ENCODE data around the gene FSTL3. TPM values are rescaled to one million over a fixed set of nuclear protein-coding genes. Genes with fewer than 3 reads are reported as not detected.

The FSTL3 gene
- total and polyA plus RNA-seq, 2 of the 8 experiments (the other 6 are each of a cell fraction or from before 2014, with no cell fraction given): 8.1 to 11.8 TPM

DNA sequence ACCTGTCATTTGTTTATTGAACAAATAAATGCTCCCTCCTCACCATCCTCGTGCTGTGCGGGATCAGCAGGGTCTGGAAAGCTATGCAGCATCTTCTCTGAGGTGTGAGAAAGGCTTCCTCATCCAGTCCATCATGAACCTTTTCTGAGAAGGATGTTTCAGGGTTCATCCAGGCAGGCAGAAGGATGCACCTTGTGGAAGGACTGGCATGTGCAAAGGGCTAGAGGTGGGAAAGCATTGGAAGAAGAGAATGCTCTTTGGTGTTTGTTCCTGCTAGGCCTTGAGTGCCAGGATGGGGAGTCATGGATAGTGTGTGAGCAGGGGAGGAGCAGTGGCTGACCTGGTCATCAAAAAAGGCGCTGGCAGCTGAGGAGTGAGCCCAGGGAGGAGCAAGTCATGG lies 39.2 kb downstream of the FSTL3 start:
- Histone ChIP-seq H3K56ac (replicated peaks; ENCODE audit: insufficient read length, low read depth, low read length) (no peak overlapping the region), H3K36me3 (ENCODE audit: control insufficient read depth in 2 of 4, insufficient read depth in 4 of 4, low read length in 3 of 4) (no peaks in the 10 kb centered on the region), H4K91ac (replicated peaks; ENCODE audit: insufficient read length, low read length) (no peak overlapping the region), H3K4me2 (ENCODE audit: insufficient read depth in 1 of 2, low read depth in 2 of 2, low read length in 2 of 2) (no peak overlapping the region), H3K79me2 (ENCODE audit: control insufficient read depth in 1 of 2, insufficient read depth in 2 of 2, low read length in 2 of 2) (no peaks in the 10 kb centered on the region), H3K14ac (ENCODE audit: insufficient read length) (no peak overlapping the region), H2BK120ac (replicated peaks; ENCODE audit: low read depth, low read length) (no peak overlapping the region), H2AFZ (ENCODE audit: low read length) (no peak overlapping the region), H2BK5ac (ENCODE audit: low read depth, low read length) (no peak overlapping the region), H3K4me1 (replicated peaks in 1 of 4; ENCODE audit: control insufficient read depth in 3 of 4, insufficient read depth in 4 of 4, low read length in 3 of 4) (peaks cover 2 to 11% (median 5%) of the 10 kb centered on the region in 4 experiments; a peak in 6 of 7 replicates), H3K23me2 (ENCODE audit: low read depth, low read length) (no peaks in the 10 kb centered on the region), H2BK12ac (ENCODE audit: low read depth, low read length) (no peak overlapping the region), H4K5ac (ENCODE audit: insufficient read length, low read depth, low read length) (no peak overlapping the region), H2BK15ac (ENCODE audit: low read length) (no peak overlapping the region), H4K20me1 (replicated peaks in 1 of 2; ENCODE audit: control insufficient read depth in 1 of 2, insufficient read depth in 2 of 2, low read length in 2 of 2) (peaks cover 0 to 6% of the 10 kb centered on the region in 2 experiments), H2BK20ac (ENCODE audit: low read length) (no peak overlapping the region), H3K18ac (ENCODE audit: extremely low read depth, low read length) (no peak overlapping the region), H3K27me3 (replicated peaks in 1 of 4; ENCODE audit: control insufficient read depth in 3 of 4, extremely low read depth in 1 of 4, insufficient read depth in 3 of 4, low read length in 3 of 4) (peaks cover 0 to 2% (median 0%) of the 10 kb centered on the region in 4 experiments; a peak in 2 of 7 replicates), H4K8ac (ENCODE audit: extremely low read depth, insufficient read depth, low read length) (no peak overlapping the region), H2AK5ac (ENCODE audit: low read depth, low read length) (no peak overlapping the region), H3K79me1 (ENCODE audit: low read depth, low read length) (no peaks in the 10 kb centered on the region; the same call in 1 of the 2 replicates), H3K9ac (replicated peaks in 1 of 4; ENCODE audit: extremely low read depth in 1 of 4, low read depth in 3 of 4, low read length in 3 of 4) (no peak overlapping the region), H3K4me3 (ENCODE audit: extremely low read depth in 1 of 4, insufficient read depth in 2 of 4, low read depth in 3 of 4, low read length in 4 of 4) (no peak overlapping the region), H3K9me3 (ENCODE audit: insufficient read depth in 2 of 2, low read depth in 1 of 2, low read length in 1 of 2) (peaks cover 4 to 6% of the 10 kb centered on the region in 2 experiments; a peak in 2 of 4 replicates), H3K27ac (ENCODE audit: low read depth, low read length) (no peak overlapping the region), H3K23ac (ENCODE audit: insufficient read length) (no peak overlapping the region), H3K4ac (replicated peaks; ENCODE audit: insufficient read length, low read depth, low read length) (no peak overlapping the region)
- CTCF ChIA-PET (ENCODE audit: partially characterized antibody): interaction anchor here (1.0 to 1.8 kb wide), 2 partner anchors 19 to 26 kb away, joined by 4 to 6 read pairs; no protein-coding TSS in a partner anchor
- TF ChIP-seq TAF1 (IDR thresholded peaks at IDR 0.05; ENCODE audit: low read depth, low read length): no peak
- no peak for TF ChIP-seq CBX8 (IDR thresholded peaks at IDR 0.05; ENCODE audit: borderline replicate concordance, low read depth, low read length)
- TF ChIP-seq EP300 (IDR thresholded peaks at IDR 0.05; ENCODE audit: borderline replicate concordance in 1 of 2, low read depth in 2 of 2, low read length in 2 of 2): no peak
- TF ChIP-seq KDM4A (IDR thresholded peaks at IDR 0.05; ENCODE audit: low read depth, low read length, severe bottlenecking): no peak
- TF ChIP-seq TBP (IDR thresholded peaks at IDR 0.05; ENCODE audit: low read depth, low read length): no peak
- TF ChIP-seq FOSL1 (IDR thresholded peaks at IDR 0.05; ENCODE audit: insufficient read depth, low read depth, low read length): no peak
- 84% methylated on average over 3 of the region's 3 CpGs; no CpG with 5 or more reads in 1 of the 2 experiments for WGBS, 2 experiments (ENCODE audit: extremely low coverage in 1 of 2, insufficient coverage in 1 of 2, insufficient read length in 1 of 2, insufficient replicate concordance in 2 of 2, low coverage in 1 of 2, low lambda C conversion rate in 2 of 2, missing lambda C conversion rate in 1 of 2)
- FAIRE-seq (no peak), DNase-seq (ENCODE audit: low read depth in 1 of 2, low spot score in 2 of 2) (no peak)
- POLR2A ChIA-PET (ENCODE audit: partially characterized antibody): interaction anchor here (0.7 kb wide), 1 partner anchor 102 kb away, joined by 4 read pairs; no protein-coding TSS in a partner anchor
